GM12864 (cell line): ENCODE results near the gene SIX5.

Experiments used
- DNase-seq: peaks from one replicate; pipeline ENCODE4 v3.0.0-alpha.2; 2011; ENCODE audit warnings: low read depth
- H3K4me3 ChIP-seq: 2 replicates; pipeline ENCODE4 v1.5.1; 2011; ENCODE audit warnings: mild to moderate bottlenecking, low read depth, low read length, control low read depth
- TF ChIP-seq, protein P1 (sequence below): IDR thresholded peaks from 2 replicates; pipeline ENCODE4 v1.5.1; 2011; ENCODE audit warnings: low read depth, mild to moderate bottlenecking, moderate library complexity, low read length, control low read depth, inconsistent platforms; ENCODE audit errors: missing control alignments

Gene SIX5

DNA sequence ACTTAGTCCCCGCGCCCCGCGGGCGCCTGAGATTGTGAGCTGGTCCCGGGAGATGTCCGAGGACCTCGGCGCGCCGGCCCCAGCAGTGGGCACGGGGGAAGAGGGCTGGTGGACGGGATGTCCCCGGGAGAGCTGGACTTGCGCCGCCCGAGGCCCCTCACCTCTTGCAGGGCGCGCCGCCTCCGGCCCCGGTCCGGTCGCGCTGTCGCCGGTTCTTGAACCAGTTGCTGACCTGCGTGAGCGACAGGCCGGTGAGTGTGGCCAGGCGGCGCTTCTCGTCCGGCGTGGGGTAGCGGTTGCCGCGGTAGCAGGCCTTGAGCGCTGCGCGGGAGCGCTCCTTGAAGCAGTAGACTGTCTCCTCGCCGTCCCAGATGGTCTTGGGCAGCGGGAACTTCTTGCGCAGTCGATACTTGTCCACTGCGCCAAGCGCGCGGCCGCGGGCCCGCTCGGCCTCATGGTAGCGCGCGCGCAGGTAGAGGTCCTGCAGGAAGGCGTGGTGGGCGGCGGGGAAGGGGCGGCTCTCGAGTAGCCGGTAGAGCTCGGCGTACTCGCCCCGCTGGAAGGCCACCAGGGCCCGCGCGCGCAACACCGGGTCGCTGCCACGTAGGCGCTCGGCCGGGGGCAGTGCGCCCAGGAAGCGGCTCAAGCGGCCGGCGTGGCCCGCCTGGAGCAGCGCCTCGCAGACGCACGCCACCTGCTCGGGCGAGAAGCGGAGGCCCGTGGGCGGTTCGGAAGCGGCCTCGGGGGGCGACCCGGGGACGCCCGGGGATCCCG is 984 bp downstream of the SIX5 start:
- TF ChIP-seq, protein P1, sequence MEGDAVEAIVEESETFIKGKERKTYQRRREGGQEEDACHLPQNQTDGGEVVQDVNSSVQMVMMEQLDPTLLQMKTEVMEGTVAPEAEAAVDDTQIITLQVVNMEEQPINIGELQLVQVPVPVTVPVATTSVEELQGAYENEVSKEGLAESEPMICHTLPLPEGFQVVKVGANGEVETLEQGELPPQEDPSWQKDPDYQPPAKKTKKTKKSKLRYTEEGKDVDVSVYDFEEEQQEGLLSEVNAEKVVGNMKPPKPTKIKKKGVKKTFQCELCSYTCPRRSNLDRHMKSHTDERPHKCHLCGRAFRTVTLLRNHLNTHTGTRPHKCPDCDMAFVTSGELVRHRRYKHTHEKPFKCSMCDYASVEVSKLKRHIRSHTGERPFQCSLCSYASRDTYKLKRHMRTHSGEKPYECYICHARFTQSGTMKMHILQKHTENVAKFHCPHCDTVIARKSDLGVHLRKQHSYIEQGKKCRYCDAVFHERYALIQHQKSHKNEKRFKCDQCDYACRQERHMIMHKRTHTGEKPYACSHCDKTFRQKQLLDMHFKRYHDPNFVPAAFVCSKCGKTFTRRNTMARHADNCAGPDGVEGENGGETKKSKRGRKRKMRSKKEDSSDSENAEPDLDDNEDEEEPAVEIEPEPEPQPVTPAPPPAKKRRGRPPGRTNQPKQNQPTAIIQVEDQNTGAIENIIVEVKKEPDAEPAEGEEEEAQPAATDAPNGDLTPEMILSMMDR: no peak
- peak overlapping the region; percentile 65 for H3K4me3 ChIP-seq
- DNase-seq: no peak

DNA sequence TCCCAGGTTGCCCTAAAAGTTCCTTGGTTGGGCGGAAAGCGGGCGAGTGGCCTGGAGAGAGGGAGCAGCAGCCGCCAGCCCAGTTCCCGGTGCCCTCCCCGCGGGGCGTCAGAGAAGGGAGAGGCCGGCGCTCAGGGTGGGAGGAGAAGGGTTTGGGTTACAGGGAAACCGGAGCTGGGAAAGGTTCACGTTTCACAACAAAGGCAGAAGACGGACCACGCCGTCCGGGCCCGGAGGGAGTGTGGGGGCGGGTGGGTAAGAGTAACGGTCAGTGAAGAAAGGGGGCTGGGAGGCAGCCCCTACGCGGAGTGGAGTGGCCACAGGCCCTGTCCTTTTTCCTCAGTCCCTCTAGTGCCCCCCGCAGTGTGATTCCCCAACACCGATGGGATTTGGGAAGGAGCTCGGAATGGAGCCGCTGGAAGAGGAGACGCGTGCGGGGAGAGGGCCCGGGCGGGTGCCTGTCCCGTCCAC is 1.6 kb downstream of the SIX5 start:
- no peak for DNase-seq
- TF ChIP-seq, protein P1: no peak
- H3K4me3 ChIP-seq: peak overlapping the region; percentile 65

DNA sequence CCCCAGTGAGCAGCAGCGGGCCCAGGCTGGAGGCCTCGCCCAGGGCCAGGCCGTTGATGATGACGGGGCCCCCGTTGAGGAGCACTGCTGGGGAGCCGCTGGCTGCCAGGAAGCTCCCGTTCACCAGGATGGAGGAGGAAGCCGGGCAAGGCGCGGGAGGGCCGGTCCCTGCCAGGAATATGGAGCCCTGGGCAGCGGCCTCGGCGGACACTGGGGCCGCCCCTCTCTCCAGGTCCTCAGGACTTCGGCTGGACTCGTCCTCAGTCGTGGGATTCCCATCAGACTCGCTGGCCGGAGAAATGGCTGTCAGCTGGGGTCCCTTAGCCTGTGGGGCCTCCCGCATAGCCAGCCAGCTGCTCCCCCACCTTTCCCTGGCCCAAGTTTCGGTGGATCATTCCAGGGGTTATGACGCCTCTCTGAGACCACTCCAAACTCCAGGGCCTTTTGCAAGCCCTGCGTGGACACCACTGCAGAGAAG is 2.1 kb downstream of the SIX5 start:
- no peak overlapping the region for H3K4me3 ChIP-seq
- DNase-seq: no peak
- TF ChIP-seq, protein P1: no peak

DNA sequence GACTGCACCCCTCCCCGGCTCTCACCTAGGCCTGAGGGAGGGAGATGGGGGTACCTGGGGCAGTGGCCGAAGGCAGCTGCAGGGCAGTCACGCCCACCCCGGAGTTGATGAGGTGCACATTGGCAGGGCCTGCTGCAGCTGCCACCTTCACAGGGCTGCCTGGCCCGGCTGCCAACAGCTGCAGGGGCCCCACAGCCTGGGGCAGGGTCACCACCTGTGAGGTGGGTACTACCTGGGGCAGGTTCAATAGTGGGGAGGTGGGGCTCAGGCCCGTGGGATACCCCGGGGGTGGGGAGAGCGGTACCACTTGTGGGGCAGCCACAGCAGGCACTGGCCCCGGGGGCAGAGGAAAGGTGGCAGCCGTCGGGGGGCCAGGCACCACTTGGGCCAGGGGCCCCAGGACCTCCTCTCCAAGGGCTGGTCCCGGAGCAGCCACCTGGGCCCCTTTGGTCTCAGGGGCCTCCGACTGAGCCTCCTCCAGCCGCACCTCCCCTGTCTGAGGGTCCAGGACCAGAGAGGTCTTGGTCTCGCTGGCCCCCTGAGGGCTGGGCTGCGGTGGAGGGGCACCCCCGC is 2.7 kb downstream of the SIX5 start:
- no peak for DNase-seq
- no peak overlapping the region for H3K4me3 ChIP-seq
- TF ChIP-seq, protein P1: no peak

DNA sequence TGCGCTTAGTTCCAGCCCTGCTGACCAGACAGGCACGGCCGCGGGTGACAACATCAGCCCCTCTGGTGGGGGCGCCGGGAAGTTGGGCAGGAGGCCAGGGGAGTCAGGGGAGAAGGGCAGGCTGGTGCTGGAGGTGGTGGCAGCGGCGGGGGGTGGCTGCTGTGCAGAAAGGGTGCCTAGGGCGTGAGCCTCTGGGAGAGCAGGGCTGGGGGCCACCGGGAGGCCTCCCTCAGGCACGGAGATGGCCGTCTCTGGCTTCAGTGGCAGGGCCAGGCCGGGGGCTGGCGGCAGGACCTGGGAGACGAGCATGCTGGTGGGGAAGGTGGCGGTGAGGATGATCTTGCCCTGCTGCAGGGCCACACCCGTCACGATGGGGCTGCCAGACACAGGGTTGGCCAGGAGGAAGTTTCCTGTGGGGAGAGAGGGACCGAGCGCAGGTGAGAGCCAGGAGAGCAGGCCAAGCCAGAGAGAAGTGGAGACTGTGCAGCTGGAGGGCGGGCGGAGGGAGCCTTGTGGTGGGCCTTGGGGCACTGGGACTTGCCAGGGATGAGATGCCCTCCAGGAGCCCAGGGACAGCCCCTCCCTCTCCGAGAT is 3.3 kb downstream of the SIX5 start:
- no peak for DNase-seq
- H3K4me3 ChIP-seq: no peak overlapping the region
- TF ChIP-seq, protein P1: no peak

DNA sequence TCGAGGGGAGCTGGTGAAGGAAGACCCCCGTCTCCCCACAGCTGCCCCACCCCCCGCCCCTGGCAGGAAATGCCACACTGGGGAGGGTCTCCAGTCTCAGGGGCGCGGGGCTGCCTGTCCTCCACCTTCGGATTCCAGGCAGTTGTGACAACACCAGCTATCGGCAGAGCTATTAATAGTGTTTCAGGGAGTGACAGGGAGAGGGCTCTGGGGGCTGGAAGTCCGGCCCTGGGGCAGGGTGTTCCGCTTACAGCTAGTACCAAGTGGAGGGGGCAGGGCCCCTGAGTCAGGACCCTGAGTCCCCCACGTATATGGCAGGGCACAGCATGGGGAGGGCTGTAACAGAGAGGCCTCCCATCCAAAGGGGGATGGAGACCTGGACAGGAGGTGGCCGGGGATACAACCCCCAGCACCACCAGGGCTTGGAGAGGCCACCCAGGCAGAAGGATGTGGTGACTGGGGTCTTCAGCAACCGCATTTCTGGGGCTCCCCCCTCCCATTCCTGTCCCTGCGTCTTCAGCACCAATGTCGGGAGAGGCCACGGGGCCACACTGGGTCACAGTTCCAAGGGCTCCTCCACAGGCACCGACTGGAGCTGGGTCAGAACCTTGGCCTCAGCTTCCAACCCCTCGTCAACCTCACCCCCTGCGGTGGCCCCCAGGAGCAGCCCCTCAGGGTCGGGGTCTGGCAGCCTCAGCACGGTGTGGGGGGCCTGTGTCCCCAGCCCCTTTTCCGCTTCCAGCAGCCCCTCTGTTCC is 3.9 kb downstream of the SIX5 start:
- no peak overlapping the region for H3K4me3 ChIP-seq
- TF ChIP-seq, protein P1: no peak
- DNase-seq: no peak
